Activated CD4-positive, alpha-beta memory T cell treated with anti-CD3 and anti-CD28 coated beads for 36 hours (primary cell): ENCODE results near the gene ARL15. TPM values are rescaled to one million over a fixed set of nuclear protein-coding genes. Genes with fewer than 3 reads are reported as not detected.

Experiments used
- CTCF ChIA-PET: fragments of 350-600 bp; sonication (Branson Sonifier 250); formaldehyde crosslinking; loops from one replicate; lab custom pipeline; 2021; ENCODE audit warnings: antibody characterized with exemption, inconsistent platforms; lab: Charles Lee
- POLR2A ChIA-PET: fragments of 350-600 bp; sonication (Branson Sonifier 250); formaldehyde crosslinking; loops from one replicate; lab custom pipeline; 2021; ENCODE audit warnings: antibody characterized with exemption; lab: Charles Lee
- DNase-seq: peaks from one replicate; pipeline ENCODE4 v3.0.0-alpha.2; 2020
- H3K27ac Mint-ChIP-seq: one replicate; pipeline ENCODE4 v1.8.0; 2021; ENCODE audit warnings: mixed read lengths
- H3K27me3 Mint-ChIP-seq: one replicate; pipeline ENCODE4 v1.8.0; 2021; ENCODE audit warnings: mixed read lengths
- H3K36me3 Mint-ChIP-seq: one replicate; pipeline ENCODE4 v1.8.0; 2021; ENCODE audit warnings: mixed read lengths
- H3K4me1 Mint-ChIP-seq: one replicate; pipeline ENCODE4 v1.8.0; 2021; ENCODE audit warnings: low read depth, mixed read lengths
- H3K4me3 Mint-ChIP-seq: one replicate; pipeline ENCODE4 v1.8.0; 2021; ENCODE audit warnings: mild to moderate bottlenecking, mixed read lengths
- H3K9me3 Mint-ChIP-seq: one replicate; pipeline ENCODE4 v1.8.0; 2021; ENCODE audit warnings: mixed read lengths
- intact Hi-C: fragments of 100-400 bp; cut with micrococcal nuclease; formaldehyde crosslinking; loops from one replicate; pipeline ENCODE4 v1.15.1; 2023
- total RNA-seq, 2 experiments: library from RNA; stranded (reverse); gene quantifications; one replicate each; pipeline ENCODE4 v1.2.3, GENCODE V29; 2021

ARL15 gene
- total RNA-seq, 2 experiments from 2014 or later, result 4.5 to 5.5 TPM

DNA sequence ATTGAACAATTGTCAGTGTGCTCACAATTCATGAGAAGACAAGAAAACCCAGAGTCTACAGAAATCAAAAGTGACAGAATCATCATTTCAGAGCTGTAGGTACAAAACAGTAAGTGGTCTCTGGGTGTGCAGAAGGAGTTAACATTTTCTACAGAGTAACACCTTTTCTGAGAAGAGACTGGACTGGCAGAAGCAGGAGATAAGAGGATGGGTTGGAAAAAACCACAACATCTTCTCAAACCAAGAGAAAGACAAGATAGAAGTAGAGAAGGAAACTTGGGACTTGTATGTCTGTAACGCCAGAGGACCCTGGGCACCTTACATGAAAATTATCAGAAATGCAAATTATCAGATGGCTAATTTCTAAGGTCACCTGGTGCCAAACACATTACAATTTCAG lies 82.6 kb downstream of the ARL15 start:
- no peak for DNase-seq
- intact Hi-C loops, result loop anchor here (2.0 kb wide), 1 partner anchor 1057 kb away; no protein-coding TSS in a partner anchor
- no peak overlapping the region for H3K27ac Mint-ChIP-seq
- no peak overlapping the region for H3K4me3 Mint-ChIP-seq
- ChIA-PET CTCF (interaction anchor here (0.8 to 3.1 kb wide), 7 partner anchors 16 to 1057 kb away, joined by 3 to 16 read pairs (median 5); no protein-coding TSS in a partner anchor), POLR2A (no interaction called here)
- no peaks in the 10 kb centered on the region for H3K27me3 Mint-ChIP-seq
- H3K4me1 Mint-ChIP-seq, result peaks cover 2% of the 10 kb centered on the region
- H3K36me3 Mint-ChIP-seq, result no peaks in the 10 kb centered on the region
- no peaks in the 10 kb centered on the region for H3K9me3 Mint-ChIP-seq

GRCh38 chr5:54227109-54227508 lies 83.3 kb downstream of the ARL15 start:
- intact Hi-C loops, result no loop called here
- H3K36me3 Mint-ChIP-seq, result no peaks in the 10 kb centered on the region
- POLR2A ChIA-PET, result no interaction called here
- no peaks in the 10 kb centered on the region for H3K27me3 Mint-ChIP-seq
- H3K4me1 Mint-ChIP-seq, result peaks cover 2% of the 10 kb centered on the region
- CTCF ChIA-PET, result interaction anchor here (1.0 to 3.1 kb wide), 2 partner anchors 10 to 17 kb away, joined by 3 to 16 read pairs; no protein-coding TSS in a partner anchor
- DNase-seq, result no peak
- H3K9me3 Mint-ChIP-seq, result no peaks in the 10 kb centered on the region
- no peak overlapping the region for H3K4me3 Mint-ChIP-seq
- H3K27ac Mint-ChIP-seq, result no peak overlapping the region

GRCh38 chr5:54226215-54226614 lies 84.2 kb downstream of the ARL15 start:
- H3K36me3 Mint-ChIP-seq, result no peaks in the 10 kb centered on the region
- H3K4me3 Mint-ChIP-seq, result no peak overlapping the region
- ChIA-PET POLR2A (no interaction called here), CTCF (interaction anchor here (0.6 to 1.1 kb wide), 2 partner anchors 9 to 1103 kb away, joined by 3 to 5 read pairs; no protein-coding TSS in a partner anchor)
- DNase-seq, result no peak
- intact Hi-C loops, result no loop called here
- peaks cover 2% of the 10 kb centered on the region for H3K4me1 Mint-ChIP-seq
- no peaks in the 10 kb centered on the region for H3K9me3 Mint-ChIP-seq
- H3K27ac Mint-ChIP-seq, result no peak overlapping the region
- no peaks in the 10 kb centered on the region for H3K27me3 Mint-ChIP-seq

DNA sequence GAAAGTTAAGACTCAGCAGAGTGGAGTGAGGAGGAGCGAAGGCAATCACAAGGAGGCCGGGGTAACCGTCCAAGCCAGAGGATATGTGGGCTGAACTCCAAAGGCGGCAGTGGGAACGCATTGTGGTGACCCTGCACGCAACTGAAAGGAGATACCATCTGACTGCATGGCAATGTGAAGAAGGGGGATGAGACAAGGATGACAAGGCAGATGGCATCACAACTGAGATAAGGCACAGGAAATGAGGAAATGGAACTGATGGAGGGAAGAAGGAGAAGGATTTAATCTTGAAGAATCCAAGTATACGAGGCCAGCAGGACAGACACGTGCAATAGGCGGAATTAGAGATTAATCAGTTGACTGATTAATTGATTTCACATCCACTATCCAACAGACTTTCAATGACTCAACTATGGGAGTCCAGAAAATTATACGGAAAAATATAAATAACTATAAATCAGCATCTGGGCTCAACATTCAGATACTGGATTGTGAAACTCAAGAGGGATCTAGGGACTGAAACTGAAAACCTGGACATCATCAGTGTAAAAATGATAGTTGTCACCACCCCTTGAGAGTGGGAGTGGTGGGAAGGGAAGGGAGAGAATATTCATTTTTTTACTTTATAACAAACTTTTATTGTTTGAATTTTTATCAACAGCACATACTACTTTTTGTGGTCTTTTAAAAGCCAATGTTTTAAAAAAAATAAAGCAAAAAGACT lies 86.1 kb downstream of the ARL15 start:
- intact Hi-C loops, result no loop called here
- no peaks in the 10 kb centered on the region for H3K9me3 Mint-ChIP-seq
- POLR2A ChIA-PET, result no interaction called here

DNA sequence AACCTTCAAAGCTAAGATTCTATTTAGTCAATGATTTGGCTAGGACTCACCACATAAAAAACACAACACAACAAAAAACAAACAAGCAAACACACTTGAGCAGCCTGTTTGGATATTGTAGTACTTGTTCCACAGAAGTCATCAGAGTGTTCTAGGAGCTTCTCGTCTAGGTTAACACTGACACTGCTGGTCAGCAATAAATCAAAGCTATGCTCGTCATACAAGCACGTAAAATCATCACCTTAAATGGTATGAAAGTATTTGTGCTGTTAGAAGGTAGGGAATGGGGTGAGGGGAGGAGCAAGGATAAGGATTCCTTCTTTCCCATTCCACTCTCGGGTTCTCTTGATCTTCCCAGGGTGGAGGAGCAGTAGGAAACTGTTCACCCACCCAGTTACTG lies 88.0 kb downstream of the ARL15 start:
- intact Hi-C loops, result no loop called here
- Mint-ChIP-seq H3K27me3 (no peaks in the 10 kb centered on the region), H3K4me1 (no peaks in the 10 kb centered on the region), H3K9me3 (no peaks in the 10 kb centered on the region), H3K27ac (no peak overlapping the region), H3K4me3 (no peak overlapping the region), H3K36me3 (no peaks in the 10 kb centered on the region)
- ChIA-PET POLR2A (no interaction called here), CTCF (interaction anchor here (0.6 kb wide), 1 partner anchor 25 kb away, joined by 3 read pairs; no protein-coding TSS in a partner anchor)
- no peak for DNase-seq

More for the DNA sequence above, 86.1 kb downstream of the ARL15 start:
- Mint-ChIP-seq H3K36me3 (no peaks in the 10 kb centered on the region), H3K4me3 (no peak overlapping the region), H3K4me1 (peaks cover 2% of the 10 kb centered on the region), H3K27ac (no peak overlapping the region), H3K27me3 (no peaks in the 10 kb centered on the region)
- no peak for DNase-seq
- CTCF ChIA-PET, result no interaction called here

DNA sequence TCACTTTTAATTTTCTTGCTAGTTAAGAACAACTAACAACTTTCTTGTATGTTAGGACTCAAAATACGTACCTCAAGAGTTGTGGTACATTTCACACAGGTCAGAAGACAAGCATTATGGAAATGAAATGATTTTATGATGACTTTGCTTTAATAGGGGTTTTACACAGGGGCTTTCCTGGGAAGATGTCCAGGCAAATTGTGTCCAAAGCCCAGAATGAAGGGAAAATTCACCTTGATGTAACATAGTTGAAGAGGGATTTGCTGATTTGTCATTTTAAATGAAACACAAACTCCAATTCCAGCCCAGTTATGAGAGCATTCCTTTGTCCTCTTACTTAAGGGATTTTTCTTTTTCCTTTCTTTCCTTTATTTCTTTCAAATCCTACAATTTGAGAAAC lies 89.2 kb downstream of the ARL15 start:
- Mint-ChIP-seq H3K27ac (no peak overlapping the region), H3K36me3 (no peaks in the 10 kb centered on the region), H3K9me3 (no peaks in the 10 kb centered on the region), H3K4me1 (no peaks in the 10 kb centered on the region), H3K4me3 (no peak overlapping the region), H3K27me3 (no peaks in the 10 kb centered on the region)
- POLR2A ChIA-PET, result no interaction called here
- intact Hi-C loops, result no loop called here
- no peak for DNase-seq
- CTCF ChIA-PET, result no interaction called here

DNA sequence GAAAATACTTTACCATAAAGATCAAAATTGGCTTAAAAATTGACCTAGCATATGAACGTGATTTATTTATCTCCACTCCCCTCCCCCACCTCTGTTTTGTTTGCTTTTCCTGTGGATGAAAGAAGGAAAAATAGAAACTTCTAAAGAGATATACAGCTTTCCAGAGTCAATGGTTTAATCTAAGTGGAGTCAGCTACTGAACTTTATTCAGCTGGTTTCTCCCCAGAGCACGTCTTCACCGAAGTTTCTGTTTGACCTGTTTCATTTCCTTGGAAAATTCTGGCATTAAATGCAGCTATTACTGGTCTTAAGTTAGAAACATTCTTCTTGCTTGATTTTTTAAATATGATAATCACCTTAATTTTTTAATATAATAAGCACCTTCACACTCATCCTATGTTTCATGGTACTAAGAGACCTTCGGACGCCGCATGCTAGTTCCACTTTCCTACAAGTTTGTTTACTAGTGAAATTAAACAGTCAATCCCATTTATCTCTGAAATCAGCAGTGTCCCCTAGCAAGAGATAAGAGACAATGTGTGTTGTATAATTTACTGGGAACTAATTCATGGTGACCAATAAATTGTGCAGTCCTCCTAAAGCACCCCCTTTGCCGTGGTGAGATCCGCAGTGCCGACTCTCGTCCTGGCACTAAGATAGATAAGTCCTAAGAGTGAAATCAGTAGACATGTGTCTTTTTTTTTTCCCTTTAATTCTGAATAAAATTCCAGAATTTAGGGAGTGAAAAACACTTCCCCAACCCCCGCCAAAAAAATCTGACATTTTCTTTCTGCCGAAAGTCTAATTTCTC lies 89.9 kb downstream of the ARL15 start:
- CTCF ChIA-PET, result no interaction called here
- Mint-ChIP-seq H3K27ac (no peak overlapping the region), H3K4me1 (no peaks in the 10 kb centered on the region)

DNA sequence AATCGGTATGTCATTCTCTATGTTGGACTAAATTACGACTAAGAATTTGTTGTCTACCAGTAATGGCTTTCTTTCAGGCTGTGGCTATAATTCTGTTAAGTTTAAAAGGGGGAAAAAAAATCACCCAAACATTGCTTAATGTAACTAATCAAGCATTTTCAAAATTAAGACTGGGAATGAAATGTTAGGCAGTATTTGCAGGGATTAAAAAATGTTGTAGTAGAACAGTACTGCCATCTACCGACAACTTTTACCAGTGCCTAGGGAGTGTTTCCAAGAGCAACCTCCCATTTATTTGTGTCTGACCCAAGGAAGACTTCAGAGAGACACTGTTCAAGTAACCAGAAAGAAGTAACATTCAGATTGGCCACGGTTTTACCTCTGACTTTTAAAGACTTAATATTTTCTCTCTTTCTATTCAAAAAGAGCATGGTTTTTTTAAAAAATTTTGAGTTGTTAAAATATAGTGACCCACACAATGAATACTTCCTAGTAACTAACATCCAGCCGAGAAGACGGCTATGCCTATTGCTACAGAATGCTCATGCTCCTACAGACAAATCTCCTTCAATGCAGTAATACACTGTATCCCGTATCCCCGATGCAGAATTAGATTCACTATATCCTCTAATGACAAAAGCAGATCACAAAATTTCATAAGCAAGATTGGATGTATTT lies 92.4 kb downstream of the ARL15 start:
- intact Hi-C loops, result loop anchor here (1.0 kb wide), 1 partner anchor 739 kb away; no protein-coding TSS in a partner anchor
- no peaks in the 10 kb centered on the region for H3K4me1 Mint-ChIP-seq
- no peak overlapping the region for H3K27ac Mint-ChIP-seq
- POLR2A ChIA-PET, result no interaction called here
- no peak overlapping the region for H3K4me3 Mint-ChIP-seq
- DNase-seq, result no peak
- H3K9me3 Mint-ChIP-seq, result no peaks in the 10 kb centered on the region
- no peaks in the 10 kb centered on the region for H3K36me3 Mint-ChIP-seq
- CTCF ChIA-PET, result interaction anchor here (0.6 to 1.3 kb wide), 3 partner anchors 17 to 402 kb away, joined by 3 read pairs; no protein-coding TSS in a partner anchor
- H3K27me3 Mint-ChIP-seq, result no peaks in the 10 kb centered on the region

More for the DNA sequence above, 89.9 kb downstream of the ARL15 start:
- H3K27me3 Mint-ChIP-seq, result no peaks in the 10 kb centered on the region
- no peak for DNase-seq
- POLR2A ChIA-PET, result no interaction called here
- no peak overlapping the region for H3K4me3 Mint-ChIP-seq
- H3K36me3 Mint-ChIP-seq, result no peaks in the 10 kb centered on the region
- H3K9me3 Mint-ChIP-seq, result no peaks in the 10 kb centered on the region
- intact Hi-C loops, result no loop called here

GRCh38 chr5:54215233-54215736 lies 95.1 kb downstream of the ARL15 start:
- ChIA-PET POLR2A (no interaction called here), CTCF (interaction anchor here (0.6 to 2.1 kb wide), 4 partner anchors 14 to 1158 kb away, joined by 3 to 9 read pairs (median 4); no protein-coding TSS in a partner anchor)
- DNase-seq, result no peak
- Mint-ChIP-seq H3K4me3 (no peak overlapping the region), H3K27me3 (no peaks in the 10 kb centered on the region), H3K36me3 (no peaks in the 10 kb centered on the region), H3K27ac (no peak overlapping the region), H3K9me3 (no peaks in the 10 kb centered on the region), H3K4me1 (peaks cover 4% of the 10 kb centered on the region)
- intact Hi-C loops, result no loop called here

DNA sequence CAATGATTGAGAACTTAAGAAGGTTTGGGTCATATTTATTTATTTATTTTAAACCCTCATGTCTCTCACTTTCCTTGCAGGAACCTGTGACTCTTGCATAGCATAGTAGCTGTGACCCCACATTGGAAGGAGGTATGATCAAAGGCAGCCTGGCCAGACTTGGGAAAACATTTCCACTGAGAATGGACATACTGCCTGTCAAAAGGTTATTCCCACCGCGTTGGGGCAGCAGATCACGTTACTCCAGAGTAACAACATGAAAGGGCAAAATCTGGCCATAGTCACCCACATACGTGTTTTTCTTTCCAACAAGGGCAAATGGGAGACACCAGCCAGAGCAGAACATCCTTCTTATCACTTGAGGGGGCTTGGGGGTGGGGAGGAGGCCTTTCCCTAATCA lies 95.7 kb downstream of the ARL15 start:
- Mint-ChIP-seq H3K27me3 (no peaks in the 10 kb centered on the region), H3K9me3 (no peaks in the 10 kb centered on the region), H3K36me3 (no peaks in the 10 kb centered on the region), H3K27ac (no peak overlapping the region), H3K4me3 (no peak overlapping the region), H3K4me1 (peaks cover 4% of the 10 kb centered on the region)
- POLR2A ChIA-PET, result no interaction called here
- intact Hi-C loops, result loop anchor here (5.0 kb wide), 1 partner anchor 1267 kb away; no protein-coding TSS in a partner anchor
- CTCF ChIA-PET, result interaction anchor here (1.0 to 2.1 kb wide), 3 partner anchors 15 to 737 kb away, joined by 3 to 9 read pairs (median 4); no protein-coding TSS in a partner anchor
- DNase-seq, result no peak

DNA sequence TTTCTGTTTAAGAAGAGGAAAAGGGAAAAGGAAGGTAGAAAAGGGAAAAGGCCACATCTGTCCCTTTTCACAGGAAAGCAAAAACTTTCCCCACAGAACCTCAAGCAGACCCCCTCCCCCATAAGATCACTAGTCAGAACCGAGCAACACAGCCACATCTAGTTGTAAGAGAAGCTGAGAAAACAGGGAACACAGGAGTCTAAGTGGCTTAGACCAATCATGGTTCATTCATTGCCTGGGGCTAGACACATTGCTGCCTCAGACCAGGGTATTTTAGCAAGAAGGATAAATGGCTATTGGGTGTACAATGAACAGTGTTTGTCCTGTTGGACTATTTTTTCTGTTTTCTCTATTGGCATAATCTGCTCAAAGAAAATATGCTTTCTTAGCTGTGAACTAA lies 98.0 kb downstream of the ARL15 start:
- no peaks in the 10 kb centered on the region for H3K27me3 Mint-ChIP-seq
- no peak overlapping the region for H3K27ac Mint-ChIP-seq
- POLR2A ChIA-PET, result no interaction called here
- H3K9me3 Mint-ChIP-seq, result no peaks in the 10 kb centered on the region
- intact Hi-C loops, result loop anchor here (5.0 kb wide), 1 partner anchor 1265 kb away; no protein-coding TSS in a partner anchor
- CTCF ChIA-PET, result interaction anchor here (0.7 kb wide), 1 partner anchor 16 kb away, joined by 3 read pairs; no protein-coding TSS in a partner anchor
- H3K4me3 Mint-ChIP-seq, result no peak overlapping the region
- DNase-seq, result no peak
- H3K36me3 Mint-ChIP-seq, result no peaks in the 10 kb centered on the region
- peaks cover 4% of the 10 kb centered on the region for H3K4me1 Mint-ChIP-seq
